ENCODE data around the gene KRTAP26-1. TPM values are rescaled to one million over a fixed set of nuclear protein-coding genes. Genes with fewer than 3 reads are reported as not detected.
A peak's percentile ranks its signal among the peaks of the same experiment; 100 is the strongest.

The KRTAP26-1 gene
- total RNA-seq, 1 donor from 2014 or later = not detected

GRCh38 chr21:30345014-30345413 lies 24.9 kb upstream of the KRTAP26-1 start:
- TF ChIP-seq CTCF (IDR thresholded peaks at IDR 0.05; ENCODE audit: insufficient read depth, low read length, severe bottlenecking) = no peak
- no peak for FAIRE-seq
- no peak for DNase-seq (ENCODE audit: low read depth)
- Histone ChIP-seq H3K36me3 (ENCODE audit: control insufficient read depth, insufficient read depth, low read length) (no peaks in the 10 kb centered on the region), H3K27me3 (ENCODE audit: control insufficient read depth, insufficient read depth, low read length) (no peaks in the 10 kb centered on the region), H3K4me3 (ENCODE audit: low read depth, low read length) (no peak overlapping the region)

GRCh38 chr21:30340714-30341573 lies 20.8 kb upstream of the KRTAP26-1 start:
- FAIRE-seq (no peak), DNase-seq (ENCODE audit: low read depth) (peak; percentile 56)
- Histone ChIP-seq H3K27me3 (ENCODE audit: control insufficient read depth, insufficient read depth, low read length) (no peaks in the 10 kb centered on the region), H3K36me3 (ENCODE audit: control insufficient read depth, insufficient read depth, low read length) (no peaks in the 10 kb centered on the region), H3K4me3 (ENCODE audit: low read depth, low read length) (no peak overlapping the region)
- peak; percentile 65 for TF ChIP-seq CTCF (IDR thresholded peaks at IDR 0.05; ENCODE audit: insufficient read depth, low read length, severe bottlenecking)

- DNase-seq (ENCODE audit: low read depth) (no peak), FAIRE-seq (no peak)
- Histone ChIP-seq H3K4me3 (ENCODE audit: low read depth, low read length) (no peak overlapping the region), H3K36me3 (ENCODE audit: control insufficient read depth, insufficient read depth, low read length) (no peaks in the 10 kb centered on the region), H3K27me3 (ENCODE audit: control insufficient read depth, insufficient read depth, low read length) (no peaks in the 10 kb centered on the region)
- TF ChIP-seq CTCF (IDR thresholded peaks at IDR 0.05; ENCODE audit: insufficient read depth, low read length, severe bottlenecking) = no peak
Measured at GRCh38 chr21:30338717-30339116, 18.6 kb upstream of the KRTAP26-1 start.

- DNase-seq (ENCODE audit: low read depth) (peak; percentile 69), FAIRE-seq (no peak)
- H3K36me3 ChIP-seq (ENCODE audit: control insufficient read depth, insufficient read depth, low read length) = no peaks in the 10 kb centered on the region
- TF ChIP-seq CTCF (IDR thresholded peaks at IDR 0.05; ENCODE audit: insufficient read depth, low read length, severe bottlenecking) = no peak
- no peaks in the 10 kb centered on the region for H3K27me3 ChIP-seq (ENCODE audit: control insufficient read depth, insufficient read depth, low read length)
- no peak overlapping the region for H3K4me3 ChIP-seq (ENCODE audit: low read depth, low read length)
Measured at GRCh38 chr21:30337772-30338171, 17.7 kb upstream of the KRTAP26-1 start.

GRCh38 chr21:30337276-30337744 lies 17.2 kb upstream of the KRTAP26-1 start, which contains the start of gene KRTAP27-1:
Gene KRTAP27-1, minus strand, starts transcription at chr21:30337694. Its CDS starts 26 bp downstream, at chr21:30337668.
- Histone ChIP-seq H3K4me3 (ENCODE audit: low read depth, low read length) (no peak within 1 kb of the TSS), H3K27me3 (ENCODE audit: control insufficient read depth, insufficient read depth, low read length) (no peaks in the 10 kb centered on the region), H3K36me3 (ENCODE audit: control insufficient read depth, insufficient read depth, low read length) (no peaks in the 10 kb centered on the region)
- no peak for TF ChIP-seq CTCF (IDR thresholded peaks at IDR 0.05; ENCODE audit: insufficient read depth, low read length, severe bottlenecking)
- DNase-seq (ENCODE audit: low read depth) (no peak), FAIRE-seq (no peak)
